GM11168 (cell line): Measurements from ENCODE around the gene COPG1.

Experiments
- in situ Hi-C: fragments of 300-500 bp; cut with MboI; formaldehyde crosslinking; loops from one replicate; pipeline ENCODE4 v1.12.0; 2022; ENCODE audit warnings: low sequenced_read_pairs; ENCODE audit not compliant: unreplicated experiment

Gene COPG1

DNA sequence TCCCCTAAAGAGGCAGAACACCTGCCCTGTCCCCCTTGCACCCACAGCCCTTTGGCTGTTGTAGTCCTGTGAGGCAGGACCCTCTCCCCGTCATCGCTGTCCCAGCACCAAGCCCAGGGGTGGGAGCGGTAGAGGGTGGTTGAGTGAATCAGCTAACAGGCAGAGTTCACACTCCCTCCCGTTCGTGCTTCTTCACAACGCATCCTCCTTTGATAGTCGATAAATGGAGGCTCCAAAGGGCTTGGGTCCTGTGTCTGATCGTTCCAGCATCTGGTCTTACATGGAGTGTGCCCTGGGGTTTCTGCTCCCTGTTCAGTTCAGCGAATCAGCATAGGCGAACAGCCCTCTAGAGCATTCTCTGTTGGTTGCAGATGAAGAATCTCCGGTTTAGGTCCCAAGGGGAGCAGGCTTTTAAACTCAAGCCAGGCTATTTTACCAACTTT is 28.4 kb downstream of the COPG1 start:
- in situ Hi-C loops: no loop called here

DNA sequence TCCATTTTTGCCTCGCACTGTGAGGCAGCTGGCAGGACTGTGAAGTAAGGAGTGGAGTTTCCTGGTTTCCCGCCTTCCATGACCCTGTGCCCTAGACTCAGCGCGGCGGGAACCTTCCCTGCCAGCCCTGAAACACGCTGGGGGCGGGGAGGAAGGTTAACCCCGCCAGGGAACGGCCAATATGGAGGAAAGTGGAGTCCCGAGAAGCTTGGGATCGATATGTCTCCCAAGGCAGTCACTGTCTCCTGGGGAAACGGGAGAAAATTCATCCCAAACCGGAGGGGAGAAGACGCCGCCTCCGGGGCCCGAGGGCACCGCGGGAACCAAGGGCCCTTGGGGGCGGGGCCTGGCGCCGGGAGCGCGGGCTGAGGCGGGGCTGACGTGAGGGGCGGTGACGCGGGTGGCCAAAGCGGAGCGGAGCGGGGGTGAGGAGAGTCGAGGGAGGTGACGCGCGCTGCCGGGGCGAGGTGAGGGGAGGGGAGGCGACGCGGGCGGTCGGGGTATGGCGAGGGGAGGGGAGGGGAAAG is 29.1 kb downstream of the COPG1 start, which contains the start of gene HMCES:
Gene HMCES, plus strand, starts transcription at position 432 of the 527 bp plus-strand sequence. CDS start 863 bp downstream, outside the sequence.
- in situ Hi-C loops: no loop called here

DNA sequence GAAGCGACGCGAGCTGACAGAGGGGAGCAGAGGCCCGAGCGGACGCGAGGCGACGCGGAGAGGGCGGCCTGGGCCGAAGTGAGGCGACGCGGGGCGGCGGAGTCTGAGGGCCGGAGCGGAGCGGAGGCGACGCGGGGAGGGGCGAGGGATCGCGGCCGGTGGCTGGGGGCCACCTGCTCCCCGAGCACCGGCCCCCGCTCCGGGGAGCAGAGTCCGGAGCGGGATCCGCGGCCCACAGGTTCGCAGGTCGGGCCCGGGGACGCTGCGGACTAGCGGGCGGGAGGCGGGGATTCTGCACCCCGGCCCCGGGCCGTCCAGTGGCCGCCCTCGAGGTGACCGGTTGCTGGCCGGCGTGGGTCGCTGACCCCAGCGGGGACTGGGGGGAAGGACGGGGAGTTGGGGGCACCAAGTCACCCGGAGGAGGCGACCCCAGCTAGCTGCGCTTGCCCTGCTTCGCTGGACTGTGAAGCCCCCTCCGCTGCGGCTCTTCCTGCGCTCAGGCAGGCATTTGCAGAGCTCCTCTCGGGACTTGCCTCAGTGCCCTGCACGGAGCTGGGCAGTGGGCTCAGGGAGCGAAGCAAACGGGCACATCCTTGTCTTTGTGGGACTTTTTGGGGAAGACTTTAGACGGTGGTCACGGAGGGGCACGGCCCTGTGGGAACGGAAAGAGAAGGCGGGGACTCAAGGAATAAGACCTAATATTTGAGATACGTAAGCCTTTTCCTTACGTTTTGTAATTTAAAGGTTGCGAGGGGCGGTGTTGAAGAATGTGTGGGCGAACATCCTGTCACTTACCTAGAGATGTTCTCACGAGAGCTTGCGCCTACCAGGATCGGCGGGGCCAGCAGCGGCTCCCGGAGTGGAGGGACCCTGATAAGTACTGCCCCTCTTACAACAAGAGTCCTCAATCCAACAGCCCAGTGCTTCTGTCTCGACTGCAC is 29.8 kb downstream of the COPG1 start:
- in situ Hi-C loops: no loop called here

DNA sequence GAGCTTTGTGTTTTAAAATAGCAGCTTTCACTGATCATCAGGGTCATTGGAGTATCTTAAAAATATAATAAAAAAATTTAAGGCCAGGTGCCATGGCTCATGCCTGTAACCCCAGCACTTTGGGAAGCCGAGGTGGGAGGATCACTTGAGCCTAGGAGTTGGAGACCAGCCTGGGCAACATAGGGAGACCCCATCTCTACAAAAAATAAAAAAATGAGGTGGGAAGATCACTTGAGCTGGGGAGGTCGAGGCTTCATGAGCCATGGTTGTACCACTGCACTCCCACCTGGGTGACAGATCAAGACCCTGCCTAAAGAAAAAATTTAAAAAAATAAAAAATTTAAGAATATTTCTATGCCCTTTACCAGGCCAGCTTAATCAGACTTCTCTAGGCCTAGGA is 30.8 kb downstream of the COPG1 start:
- in situ Hi-C loops: no loop called here

DNA sequence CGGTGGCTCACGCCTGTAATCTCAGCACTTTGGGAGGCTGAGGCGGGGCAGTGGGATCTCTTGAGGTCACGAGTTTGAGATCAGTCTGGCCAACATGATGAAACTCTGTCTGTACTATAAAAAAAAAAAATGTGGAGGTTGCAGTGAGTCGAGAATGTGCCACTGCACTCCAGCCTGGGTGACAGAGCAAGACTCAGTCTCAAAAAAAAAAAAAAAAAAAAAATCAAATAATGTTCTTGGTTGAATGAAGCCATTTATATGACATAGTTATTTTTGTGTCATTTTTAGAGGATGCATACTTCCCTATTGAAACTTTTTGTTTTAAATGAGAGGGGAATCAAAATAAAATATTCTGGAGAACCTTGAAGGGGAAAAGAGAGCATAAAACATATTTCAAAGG is 32.3 kb downstream of the COPG1 start:
- in situ Hi-C loops: no loop called here

DNA sequence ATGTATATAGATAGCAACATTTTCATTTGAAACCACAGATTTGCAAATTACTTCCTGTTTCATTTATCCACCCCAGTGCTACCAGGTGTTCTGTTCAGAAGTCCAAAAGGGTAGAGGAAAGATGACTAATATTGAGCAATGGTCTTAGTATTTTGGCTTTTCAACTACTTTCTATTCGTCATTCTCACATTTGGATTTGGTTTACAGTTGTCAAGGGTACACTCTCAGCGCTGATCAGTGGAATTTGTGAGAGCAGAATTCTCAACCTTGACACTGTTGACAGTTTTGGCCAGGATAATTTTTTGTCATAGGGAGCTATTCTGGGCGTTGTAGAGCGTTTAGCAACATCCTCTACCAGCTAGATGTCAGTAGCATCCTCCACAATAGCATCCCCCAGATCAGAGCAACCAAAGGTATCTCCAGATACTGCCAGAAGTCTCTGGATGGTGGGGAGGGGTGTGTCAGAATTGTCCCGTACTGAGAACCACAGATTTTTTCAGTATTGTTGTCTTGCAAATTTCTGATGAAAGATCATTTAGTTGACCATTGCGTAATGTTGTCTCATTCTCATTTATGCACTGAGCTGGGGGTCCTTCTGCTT is 33.4 kb downstream of the COPG1 start:
- in situ Hi-C loops: no loop called here

DNA sequence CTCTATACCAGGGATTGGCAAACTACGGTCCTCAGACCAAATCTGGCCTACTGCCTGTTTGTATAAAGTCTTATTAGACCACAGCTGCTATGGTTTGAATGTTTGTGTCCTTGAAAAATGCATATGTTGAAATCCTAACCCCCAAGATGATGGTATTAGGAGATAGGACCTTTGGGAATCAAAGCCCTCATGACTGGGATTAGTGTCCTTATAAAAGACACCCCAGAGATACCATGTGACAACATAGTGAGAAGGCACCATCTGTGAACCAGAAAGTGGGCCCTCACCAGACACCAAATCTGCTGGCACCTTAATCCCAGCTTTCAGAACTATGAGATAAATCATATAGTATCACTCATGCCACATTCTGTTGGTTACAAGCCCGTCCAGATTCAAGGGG is 36.7 kb downstream of the COPG1 start:
- in situ Hi-C loops: no loop called here

DNA sequence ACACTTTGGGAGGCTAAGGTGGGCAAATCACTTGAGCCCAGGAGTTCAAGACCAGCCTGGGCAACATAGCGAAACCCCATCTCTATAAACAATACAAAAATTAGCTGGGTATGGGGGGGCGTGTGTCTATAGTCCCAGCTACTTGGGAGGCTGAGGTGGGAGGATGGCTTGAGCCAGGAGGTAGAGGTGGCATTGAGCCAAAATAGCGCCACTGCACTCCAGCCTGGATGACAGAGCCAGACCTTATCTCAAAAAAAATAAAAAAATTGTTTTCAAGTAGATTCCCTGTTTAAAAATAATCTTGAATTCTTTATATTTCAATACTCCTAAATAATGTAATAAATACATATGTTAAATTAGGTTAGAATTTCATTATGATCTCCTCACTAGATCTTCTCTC is 39.0 kb downstream of the COPG1 start:
- in situ Hi-C loops: no loop called here

DNA sequence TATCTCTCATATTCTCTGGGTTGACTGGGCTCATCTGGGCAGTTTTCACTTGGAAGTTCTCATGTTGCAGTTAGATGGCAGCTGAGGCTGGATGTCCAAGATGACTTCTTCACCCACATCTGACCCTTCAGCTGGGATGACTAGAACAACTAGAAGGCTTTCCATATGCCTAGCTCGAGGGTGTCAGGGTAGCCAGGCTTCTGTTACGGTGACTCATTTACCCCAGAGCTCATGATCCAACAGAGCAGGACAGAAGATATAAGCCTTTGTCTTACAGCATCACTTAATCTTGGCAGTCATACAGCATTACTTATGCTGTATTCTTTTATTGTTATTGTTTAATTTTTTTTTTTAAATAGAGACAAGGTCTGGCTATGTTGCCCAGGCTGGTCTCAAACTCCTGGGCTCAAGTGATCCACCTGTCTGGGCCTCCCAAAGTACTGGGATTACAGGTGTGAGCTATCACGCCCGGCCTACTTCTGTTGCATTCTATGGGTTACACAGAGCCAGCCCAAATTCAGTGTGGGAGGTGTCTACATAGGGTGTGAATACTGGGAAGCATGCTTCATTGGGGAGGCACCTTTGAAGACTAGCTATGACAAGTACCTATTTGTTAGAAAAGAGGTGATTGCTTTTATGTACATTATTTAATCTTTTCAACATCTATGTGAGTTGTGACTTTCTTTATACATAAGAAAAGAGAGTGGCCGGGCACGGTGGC is 40.0 kb downstream of the COPG1 start:
- in situ Hi-C loops: no loop called here

DNA sequence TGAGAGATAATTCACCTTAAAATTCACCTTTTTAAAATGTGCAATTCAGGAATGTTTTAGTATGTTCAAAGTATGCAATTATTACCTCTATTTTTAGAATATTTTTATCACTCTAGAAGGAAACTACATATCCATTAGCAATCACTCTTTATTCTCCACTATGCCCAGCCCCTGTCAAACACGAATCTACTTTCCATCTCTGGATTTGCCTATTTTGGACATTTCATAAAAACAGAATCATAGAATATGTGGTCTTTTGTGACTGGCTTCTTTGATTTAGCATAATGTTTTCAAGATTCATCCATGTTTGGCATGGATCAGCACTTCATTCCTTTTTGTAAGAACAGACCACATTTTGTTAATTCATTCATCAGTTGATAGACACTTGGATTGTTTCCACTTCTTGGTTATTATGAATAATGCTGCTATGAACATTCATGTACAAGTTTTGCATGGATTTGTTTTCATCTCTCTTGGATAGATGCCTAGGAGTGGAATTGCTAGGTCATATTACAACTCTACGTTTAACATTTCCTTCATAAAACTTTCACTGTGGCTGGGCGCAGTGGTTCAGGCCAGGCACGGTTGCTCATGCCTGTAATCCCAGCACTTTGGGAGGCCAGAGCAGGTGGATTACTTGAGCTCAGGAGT is 42.0 kb downstream of the COPG1 start:
- in situ Hi-C loops: no loop called here

DNA sequence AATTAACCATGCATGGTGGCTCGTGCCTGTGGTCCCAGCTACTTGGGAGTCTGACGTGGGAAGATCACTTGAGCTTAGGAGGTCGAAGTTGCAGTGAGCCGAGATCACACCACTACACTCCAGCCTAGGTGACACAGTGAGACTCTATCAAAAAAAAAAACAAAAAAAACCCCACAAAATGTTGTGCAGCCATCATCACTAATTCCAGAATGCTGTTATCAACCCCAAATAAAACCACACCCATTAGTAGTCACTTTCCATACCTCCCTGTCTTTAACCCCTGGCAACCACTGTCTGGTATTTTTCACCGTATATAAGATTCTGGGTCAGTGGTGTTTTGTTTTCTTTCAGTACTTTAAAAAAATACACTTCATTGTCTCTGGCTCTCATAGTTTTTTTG is 45.9 kb downstream of the COPG1 start:
- in situ Hi-C loops: no loop called here

DNA sequence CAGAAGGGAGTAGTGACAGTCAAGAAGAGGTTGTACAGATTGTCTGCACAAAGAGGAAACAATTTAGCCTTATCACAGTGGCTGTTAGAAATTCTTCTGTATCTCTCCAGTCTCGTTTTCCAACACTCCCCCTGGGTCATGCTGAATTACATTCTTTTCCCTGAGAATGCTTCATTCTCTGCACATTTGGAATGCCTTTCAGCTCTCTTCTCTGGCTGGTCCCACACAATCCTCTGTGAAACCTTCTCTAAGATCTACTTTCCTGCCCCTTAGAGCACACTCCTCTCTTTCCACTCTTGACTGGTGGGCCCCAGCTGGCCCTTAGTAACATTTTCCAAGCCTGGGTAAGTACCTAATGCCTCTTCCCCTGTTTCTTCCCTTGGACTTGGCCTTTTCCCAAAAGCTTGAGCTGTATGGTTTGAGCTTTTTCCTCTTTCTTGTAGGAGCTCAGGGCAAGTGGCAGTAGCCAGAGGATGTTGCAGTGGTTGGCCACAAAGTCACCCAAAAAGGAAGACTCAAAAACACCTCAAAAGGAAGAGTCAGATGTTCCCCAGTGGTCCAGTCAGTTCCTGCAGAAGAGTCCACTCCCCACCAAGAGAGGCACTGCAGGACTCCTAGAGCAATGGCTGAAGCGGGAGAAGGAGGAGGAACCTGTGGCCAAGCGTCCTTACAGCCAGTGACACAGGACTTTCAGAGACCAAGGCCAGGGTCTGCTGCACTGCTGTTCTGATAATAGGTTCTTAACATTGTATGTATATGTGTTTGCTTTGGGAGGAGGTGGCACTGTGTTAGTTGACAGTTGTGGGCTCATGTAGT is 54.9 kb downstream of the COPG1 start:
- in situ Hi-C loops: no loop called here

DNA sequence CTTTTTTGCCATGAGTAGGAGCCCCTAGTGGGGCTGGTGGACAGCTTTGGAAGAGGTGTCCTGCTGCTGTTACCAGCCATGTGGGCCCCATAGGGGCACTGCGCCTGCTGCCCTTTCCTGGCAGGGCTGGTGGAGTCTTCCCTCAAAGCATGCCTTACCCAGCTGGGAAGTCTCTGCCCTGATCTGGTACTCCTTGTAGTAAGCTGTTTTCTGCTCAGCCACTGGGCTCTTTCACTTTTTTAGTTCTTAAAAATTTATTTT is 55.5 kb downstream of the COPG1 start:
- in situ Hi-C loops: no loop called here

DNA sequence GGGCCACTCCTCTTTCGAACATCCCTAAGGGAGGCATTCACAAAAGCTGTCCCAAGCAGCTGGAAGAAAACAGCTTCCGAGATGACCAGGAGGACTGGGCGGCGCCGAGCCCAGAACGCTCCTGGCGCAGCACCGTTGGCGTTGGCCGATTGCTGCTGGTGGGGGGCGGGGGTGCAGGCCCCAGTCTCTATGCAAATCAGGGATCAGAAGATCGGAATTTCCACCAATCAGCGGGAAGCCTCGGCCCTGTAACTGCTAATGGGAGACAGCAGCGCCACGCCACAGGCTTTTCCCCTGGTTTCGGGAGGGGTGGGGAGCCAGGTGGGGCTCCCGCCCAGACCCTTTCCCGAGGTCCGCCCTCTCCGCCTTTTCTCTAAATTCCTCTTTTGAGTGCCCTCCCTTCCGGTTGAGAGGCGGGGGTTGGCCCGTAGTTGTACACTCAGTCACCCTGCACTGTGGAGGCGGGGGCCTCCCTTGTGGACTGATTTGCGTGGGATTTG is 56.2 kb downstream of the COPG1 start:
- in situ Hi-C loops: no loop called here

DNA sequence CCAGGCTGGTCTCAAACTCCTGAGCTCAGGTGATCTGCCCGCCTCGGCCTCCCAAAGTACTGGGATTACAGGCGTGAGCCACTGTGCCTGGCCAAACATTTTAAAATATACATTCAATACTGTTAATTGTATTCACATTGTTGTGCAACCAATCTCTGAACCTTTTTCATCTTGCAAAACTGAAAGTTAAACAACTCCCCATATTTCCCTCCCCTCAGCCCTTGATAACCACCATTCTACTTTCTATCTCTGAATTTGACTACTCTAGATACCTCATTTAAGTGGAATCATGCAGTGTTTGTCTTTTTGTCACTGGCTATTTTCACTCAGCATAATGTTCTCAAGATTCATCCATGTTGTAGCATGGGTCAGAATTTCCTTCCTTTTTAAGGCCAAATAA is 59.2 kb downstream of the COPG1 start:
- in situ Hi-C loops: no loop called here

DNA sequence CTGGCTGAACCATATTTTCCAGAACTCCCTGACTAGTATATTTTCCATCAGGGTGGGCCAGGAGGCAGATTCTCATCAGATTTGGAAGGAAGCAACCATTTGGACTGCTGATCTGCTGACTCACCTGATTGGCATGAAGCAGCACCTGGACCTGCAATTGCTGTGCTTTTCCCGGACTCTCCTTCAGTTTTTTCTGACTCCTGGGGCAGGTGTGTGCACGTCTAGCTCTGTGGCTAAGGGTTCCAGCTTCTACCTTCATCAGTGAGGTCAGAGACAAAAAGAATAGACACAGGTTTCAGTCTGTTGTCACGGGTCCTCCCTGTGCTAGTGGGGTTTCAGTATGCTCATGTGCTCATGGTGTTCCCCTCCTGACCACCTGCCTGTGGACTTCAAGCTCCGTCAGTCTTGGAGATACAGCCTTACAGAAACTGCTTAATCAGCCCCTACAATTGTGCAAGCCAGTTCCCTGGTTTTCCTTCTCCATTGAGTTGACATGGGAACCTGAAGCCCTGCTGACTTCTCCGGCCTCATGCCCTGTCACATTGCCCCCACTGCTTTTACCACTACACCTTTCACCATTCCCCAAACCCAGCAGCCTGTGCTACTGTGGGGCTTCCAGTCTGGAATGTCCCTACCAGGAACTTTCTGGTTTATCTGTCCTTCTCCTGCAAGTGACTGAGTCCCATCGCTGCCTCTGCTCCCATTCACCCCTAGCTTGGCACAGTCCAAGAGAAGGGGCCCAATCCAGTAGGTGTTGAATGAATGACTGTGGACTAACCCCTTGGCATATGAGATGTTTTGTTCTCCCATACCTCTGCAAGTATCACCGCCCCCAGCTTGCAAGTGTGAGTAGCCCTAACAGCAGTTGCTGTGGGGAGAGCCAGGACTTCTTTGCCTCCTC is 61.0 kb downstream of the COPG1 start:
- in situ Hi-C loops: no loop called here

DNA sequence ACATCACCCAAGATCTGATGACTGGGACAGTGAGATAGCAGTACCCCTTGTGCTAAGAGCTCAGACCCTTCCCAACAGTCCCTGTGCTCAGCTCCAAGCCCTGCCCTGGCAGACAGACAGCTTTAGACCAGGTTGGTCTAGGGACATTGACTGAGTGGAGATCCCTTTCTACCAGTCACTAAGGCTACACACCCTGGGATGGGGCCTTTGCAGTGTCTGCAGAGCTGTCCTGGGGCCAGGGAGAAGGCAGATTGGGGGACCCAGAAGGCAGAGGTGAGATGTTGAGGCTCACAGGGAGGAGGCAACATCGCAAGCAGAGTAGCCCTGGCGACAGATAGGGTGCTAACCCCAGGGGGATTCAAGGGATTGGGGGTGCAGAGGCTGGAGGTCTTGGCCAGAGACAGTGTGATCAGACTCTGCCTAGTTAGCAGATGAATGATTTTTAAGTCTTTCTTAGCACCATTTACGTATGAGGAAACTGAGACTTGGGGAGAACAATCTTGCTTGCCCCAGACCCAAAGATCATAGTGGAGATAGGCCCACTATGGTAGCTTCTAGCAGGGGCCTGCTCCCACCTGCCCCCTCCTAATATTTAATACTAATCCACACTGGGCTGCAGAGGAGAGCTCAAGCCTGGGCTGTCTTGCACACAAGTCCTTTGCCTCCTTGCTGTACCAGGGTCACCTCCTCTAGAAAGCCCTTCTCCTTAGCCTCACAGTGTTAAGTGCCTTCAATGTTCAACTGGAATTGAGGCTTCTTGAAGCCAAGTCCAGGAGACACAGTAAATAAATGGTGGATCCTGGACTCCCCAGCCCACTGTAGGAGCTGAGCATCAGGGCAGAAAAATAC is 61.9 kb downstream of the COPG1 start:
- in situ Hi-C loops: no loop called here
